Stimulated activated CD8-positive, alpha-beta memory T cell treated with anti-CD3 and anti-CD28 coated beads, Interleukin-4, amount 100 ng/mL, for 24 hours (primary cell): ENCODE measurements around the gene RFPL1.
"Not testable (repeated sequence)": the region's sequence is repeated elsewhere in the genome, so short reads cannot be mapped to it uniquely, and the experiment has no call there.

Experiments used
- DNase-seq: peaks from one replicate; pipeline ENCODE4 v3.0.0-alpha.2; 2020; ENCODE audit warnings: low read depth

Gene RFPL1

DNA sequence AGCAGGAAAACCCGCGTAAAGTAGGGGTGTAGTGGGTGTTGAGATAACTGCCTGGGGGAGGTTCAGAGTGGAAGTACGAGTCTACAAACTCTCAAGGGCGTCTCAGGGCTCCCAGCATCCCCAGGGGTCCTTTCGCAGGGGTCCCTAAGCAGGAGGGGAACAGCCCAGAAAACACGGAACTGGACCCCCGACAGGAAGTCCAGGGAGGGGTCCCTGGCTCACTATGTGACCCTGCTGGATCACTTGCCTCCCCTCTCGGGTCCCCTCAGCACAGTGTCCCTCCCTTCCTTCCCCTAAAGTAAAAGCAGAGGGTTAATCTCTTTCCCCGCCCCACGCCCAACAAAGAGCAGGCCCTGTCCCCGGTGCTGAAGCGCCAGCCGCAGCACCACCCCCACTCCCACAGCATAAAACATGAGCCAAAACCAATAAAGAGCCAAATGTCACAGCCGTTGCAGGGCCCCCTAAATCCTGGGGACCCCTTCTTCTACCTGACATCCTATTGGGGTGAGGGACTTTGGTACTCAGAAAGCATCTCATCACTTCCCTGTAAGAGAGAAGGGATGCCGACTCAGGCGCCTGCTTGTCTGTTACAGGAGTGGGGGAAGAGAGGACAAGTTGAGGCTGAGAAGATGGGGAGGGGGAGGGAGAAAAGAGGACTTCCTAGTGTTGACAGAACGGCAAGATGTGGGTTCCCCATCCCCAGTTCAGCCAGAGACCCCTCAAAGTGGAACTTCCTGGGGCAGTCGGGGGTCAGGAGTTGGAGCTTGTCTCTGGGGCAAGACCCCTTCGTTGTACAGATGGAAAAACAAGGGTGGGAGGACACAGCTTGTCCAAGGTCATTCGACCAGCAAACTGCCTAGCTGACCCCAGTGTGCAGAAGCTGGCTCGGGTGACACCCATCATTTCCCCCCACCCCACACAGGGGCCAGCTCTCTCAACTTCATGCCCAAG, 40.2 kb downstream of the RFPL1 start:
- DNase-seq, result peak; percentile 10

- DNase-seq, result no peak
Measured at GRCh38 chr22:29479417-29480261, 41.3 kb downstream of the RFPL1 start, which contains the start of gene NEFH. Gene NEFH (plus strand): TSS chr22:29480218. CDS start chr22:29480263, 45 bp downstream.

GRCh38 chr22:29480262-29480511, 41.8 kb downstream of the RFPL1 start:
- DNase-seq, result no peak

DNA sequence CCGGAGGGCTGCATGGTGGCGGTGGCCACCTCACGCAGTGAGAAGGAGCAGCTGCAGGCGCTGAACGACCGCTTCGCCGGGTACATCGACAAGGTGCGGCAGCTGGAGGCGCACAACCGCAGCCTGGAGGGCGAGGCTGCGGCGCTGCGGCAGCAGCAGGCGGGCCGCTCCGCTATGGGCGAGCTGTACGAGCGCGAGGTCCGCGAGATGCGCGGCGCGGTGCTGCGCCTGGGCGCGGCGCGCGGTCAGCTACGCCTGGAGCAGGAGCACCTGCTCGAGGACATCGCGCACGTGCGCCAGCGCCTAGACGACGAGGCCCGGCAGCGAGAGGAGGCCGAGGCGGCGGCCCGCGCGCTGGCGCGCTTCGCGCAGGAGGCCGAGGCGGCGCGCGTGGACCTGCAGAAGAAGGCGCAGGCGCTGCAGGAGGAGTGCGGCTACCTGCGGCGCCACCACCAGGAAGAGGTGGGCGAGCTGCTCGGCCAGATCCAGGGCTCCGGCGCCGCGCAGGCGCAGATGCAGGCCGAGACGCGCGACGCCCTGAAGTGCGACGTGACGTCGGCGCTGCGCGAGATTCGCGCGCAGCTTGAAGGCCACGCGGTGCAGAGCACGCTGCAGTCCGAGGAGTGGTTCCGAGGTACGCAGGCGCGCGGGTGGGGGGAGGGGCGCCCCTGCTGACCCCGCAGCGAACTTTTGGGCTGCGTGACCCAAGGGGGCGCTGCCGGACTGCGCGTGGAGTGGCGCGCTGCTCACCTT, 42.3 kb downstream of the RFPL1 start:
- peak; percentile 19 for DNase-seq

DNA sequence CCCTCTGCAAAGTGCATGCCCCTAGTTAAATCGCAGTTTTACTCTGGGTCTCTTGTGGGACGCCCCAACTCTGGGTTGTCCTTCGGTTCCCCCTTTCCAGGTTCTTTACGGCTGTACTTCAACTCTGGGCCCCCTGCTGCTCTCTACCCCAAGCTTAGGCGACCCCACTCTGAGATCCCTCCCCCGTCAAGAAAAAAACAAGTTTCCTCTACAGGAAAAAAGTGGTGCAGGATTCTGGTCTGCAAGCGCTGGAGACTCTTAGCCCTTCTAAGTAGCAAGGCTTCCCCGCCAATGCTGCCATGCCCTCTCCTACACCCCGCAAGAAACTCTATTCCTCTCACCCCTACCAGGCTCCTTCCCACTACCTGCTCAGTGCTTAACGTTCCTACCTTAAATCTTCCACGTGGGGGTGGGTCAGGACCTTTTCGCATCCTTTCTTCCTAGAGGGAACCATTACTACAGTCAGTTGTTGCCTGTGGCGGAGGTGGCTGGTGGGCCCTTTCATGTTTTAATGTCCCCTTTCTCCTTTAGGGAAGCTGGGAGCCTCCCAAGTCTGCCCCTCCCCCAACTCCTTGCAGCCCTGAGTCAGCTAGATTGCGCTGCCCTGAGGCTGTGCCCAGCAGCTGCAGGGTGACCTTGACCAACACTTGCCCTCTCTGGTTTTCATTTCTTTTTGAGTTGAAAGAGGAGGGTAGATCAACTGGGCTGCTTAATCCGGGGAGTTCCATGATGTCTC, 43.0 kb downstream of the RFPL1 start:
- DNase-seq, result no peak

- no peak for DNase-seq
Measured at GRCh38 chr22:29482253-29482652, 43.9 kb downstream of the RFPL1 start.

DNA sequence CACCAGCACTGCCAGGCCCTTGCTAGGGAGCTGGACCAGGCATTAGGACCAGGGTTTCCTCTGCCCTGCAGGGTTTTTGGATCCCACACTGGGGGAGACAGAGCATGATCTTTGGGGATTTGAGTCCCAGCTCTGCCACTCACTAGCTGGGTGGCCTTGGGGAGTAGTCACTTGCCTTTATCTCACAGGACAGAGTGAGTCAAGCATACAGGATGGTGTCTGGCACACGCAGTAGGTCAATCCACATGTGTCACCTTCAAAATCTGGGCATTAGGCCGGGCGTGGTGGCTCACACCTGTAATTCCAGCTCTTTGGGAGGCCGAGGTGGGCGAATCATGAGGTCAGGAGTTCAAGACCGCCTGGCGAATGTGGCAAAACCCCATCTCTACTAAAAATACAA, 44.3 kb downstream of the RFPL1 start:
- DNase-seq, result no peak

DNA sequence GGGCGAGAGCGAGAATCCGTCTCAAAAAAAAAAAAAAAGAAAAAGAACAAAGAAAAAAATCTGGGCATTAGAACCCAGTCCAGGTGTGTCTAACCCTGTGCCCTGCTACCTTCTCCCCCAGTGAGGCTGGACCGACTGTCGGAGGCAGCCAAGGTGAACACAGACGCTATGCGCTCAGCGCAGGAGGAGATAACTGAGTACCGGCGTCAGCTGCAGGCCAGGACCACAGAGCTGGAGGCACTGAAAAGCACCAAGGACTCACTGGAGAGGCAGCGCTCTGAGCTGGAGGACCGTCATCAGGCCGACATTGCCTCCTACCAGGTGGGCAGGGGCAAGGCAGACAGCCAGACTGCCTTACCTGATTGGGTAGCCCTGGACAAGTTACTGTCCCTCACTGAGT, 44.9 kb downstream of the RFPL1 start:
- no peak for DNase-seq

DNA sequence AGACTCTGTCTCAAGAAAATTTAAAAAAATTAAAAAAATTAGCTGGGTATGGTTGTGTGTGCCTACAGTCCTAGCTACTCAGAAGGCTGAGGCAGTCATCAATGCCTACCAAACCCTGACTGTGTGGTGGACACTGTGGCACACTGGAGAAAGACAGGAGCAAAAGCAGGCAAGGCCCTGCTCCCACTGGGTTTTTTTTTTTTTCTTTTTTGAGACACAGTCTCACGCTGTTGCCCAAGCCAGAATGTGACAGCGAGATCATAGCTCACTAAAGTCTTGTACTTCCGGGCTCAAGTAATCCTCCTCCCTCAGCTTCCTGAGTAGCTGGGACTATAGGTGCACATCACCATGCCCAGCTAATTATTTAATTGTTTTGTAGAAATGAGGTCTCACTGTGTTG, 46.3 kb downstream of the RFPL1 start:
- DNase-seq, result no peak

GRCh38 chr22:29485448-29485847, 47.1 kb downstream of the RFPL1 start:
- no peak for DNase-seq

DNA sequence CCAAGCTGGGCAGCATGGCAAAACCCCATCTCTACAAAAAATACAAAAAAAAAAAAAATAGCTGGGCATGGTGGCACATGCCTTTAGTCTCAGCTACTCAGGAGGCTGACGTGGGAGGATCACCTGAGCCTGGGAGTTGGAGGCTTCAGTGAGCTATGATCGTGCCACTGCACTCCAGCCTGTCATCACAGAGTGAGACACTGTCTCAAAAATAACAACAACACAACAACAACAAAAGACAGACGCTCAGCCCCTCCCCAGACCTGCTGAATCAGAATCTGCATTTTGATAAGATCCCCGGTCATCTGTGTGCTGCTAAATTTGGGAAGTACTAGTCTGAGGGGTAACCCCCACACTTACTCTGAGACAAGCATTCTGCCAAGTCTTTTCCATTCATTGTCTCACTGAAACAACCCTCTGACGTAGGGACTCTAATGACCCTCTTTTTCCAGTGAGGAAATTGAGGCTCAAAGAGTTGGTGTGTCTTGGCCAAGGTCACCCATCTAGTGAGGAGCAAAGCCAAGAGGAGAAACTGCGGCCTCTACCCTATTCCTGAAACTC, 49.1 kb downstream of the RFPL1 start:
- no peak for DNase-seq

DNA sequence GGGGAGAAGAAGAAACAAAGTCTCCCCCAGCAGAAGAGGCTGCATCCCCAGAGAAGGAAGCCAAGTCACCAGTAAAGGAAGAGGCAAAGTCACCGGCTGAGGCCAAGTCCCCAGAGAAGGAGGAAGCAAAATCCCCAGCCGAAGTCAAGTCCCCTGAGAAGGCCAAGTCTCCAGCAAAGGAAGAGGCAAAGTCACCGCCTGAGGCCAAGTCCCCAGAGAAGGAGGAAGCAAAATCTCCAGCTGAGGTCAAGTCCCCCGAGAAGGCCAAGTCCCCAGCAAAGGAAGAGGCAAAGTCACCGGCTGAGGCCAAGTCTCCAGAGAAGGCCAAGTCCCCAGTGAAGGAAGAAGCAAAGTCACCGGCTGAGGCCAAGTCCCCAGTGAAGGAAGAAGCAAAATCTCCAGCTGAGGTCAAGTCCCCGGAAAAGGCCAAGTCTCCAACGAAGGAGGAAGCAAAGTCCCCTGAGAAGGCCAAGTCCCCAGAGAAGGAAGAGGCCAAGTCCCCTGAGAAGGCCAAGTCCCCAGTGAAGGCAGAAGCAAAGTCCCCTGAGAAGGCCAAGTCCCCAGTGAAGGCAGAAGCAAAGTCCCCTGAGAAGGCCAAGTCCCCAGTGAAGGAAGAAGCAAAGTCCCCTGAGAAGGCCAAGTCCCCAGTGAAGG, 50.9 kb downstream of the RFPL1 start:
- not testable (repeated sequence) for DNase-seq

- DNase-seq, result no peak
Measured at GRCh38 chr22:29491012-29491411, 52.6 kb downstream of the RFPL1 start.
